ENCODE measurements around the gene RASSF8. TPM values are rescaled to one million over a fixed set of nuclear protein-coding genes. Genes with fewer than 3 reads are reported as not detected.
A peak's percentile ranks its signal among the peaks of the same experiment; 100 is the strongest.

Gene RASSF8
- total and polyA plus RNA-seq, 9 of the 15 experiments (the other 6 are each of a cell fraction or from before 2014, with no cell fraction given) = 0.01 to 0.36 (median 0.12) TPM; not detected in 1

DNA sequence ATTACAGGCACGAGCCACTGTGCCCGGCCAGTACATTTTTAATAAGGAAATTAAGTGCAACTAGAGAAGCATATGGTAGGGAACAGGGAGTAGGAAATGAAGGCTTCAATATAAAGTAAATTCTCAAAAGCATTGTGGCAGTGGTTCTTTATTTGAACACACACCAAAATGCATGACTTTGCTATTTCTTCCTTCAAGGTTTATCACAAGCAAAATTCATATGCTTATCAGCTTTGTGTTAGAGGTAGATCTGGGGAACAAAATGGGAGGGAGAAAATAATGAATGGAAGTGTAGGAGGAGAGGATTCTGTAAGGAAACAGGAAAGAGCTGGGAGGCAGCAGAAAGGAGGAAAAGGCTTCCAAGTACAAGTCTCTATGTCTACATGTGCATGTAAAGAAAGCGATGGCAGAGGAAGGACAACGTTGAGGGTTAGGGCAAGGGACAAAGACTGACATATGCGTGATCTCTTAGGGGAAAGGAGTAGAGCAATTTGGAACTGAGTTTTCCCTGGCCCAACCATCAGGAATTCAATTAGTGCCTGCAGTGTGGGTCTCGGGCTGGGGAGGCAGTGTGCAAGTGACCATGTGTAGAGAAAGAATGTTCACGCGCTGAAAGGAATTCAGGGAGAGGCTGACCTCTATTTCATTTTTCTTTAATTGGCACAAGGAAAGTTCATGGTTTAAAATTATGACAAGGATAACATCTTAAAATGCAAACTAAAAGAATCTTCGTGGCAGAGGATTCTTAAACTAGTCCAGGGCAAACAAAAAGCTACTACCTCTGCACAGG lies 22.9 kb upstream of the RASSF8 start:
- no peaks in the 10 kb centered on the region for H3K79me2 ChIP-seq (ENCODE audit: control insufficient read depth, insufficient read depth, low read length)
- no peaks in the 10 kb centered on the region; the same call in 1 of the 2 replicates for H4K20me1 ChIP-seq (replicated peaks; ENCODE audit: control insufficient read depth, insufficient read depth, low read length)
- DNase-seq (ENCODE audit: extremely low read depth in 1 of 4, low spot score in 3 of 4) (no peak), FAIRE-seq (no peak), ATAC-seq (no peak)
- no peak overlapping the region for H3K4me3 ChIP-seq
- no peak overlapping the region for H3K4me2 ChIP-seq (ENCODE audit: insufficient read depth, low read length)
- in situ Hi-C loops (cut with MboI) = no loop called here
- CTCF ChIA-PET (ENCODE audit: low intra/inter-chr PET ratio) = no interaction called here
- H3K4me1 ChIP-seq (replicated peaks in 1 of 2; ENCODE audit: control insufficient read depth in 2 of 2, insufficient read depth in 2 of 2, low read length in 2 of 2) = no peaks in the 10 kb centered on the region
- no peak overlapping the region for H3K27ac ChIP-seq (ENCODE audit: extremely low read depth, low read depth, low read length)
- no peak overlapping the region for H2AFZ ChIP-seq (ENCODE audit: low read depth, low read length)
- H3K27me3 ChIP-seq (ENCODE audit: control insufficient read depth in 2 of 2, insufficient read depth in 2 of 2, low read length in 2 of 2) = no peaks in the 10 kb centered on the region
- H3K9me3 ChIP-seq (replicated peaks; ENCODE audit: control insufficient read depth, insufficient read depth, low read depth, low read length) = no peaks in the 10 kb centered on the region
- no TSS peak for BruUV-seq (replicated peaks)
- 7% methylated on average over 9 of the region's 9 CpGs for WGBS (ENCODE audit: insufficient coverage, low coverage, missing lambda C conversion rate)
- POLR2A ChIA-PET = interaction anchor here (0.7 kb wide), 1 partner anchor 1006 kb away, joined by 4 read pairs; no protein-coding TSS in a partner anchor
- H3K9ac ChIP-seq (ENCODE audit: insufficient read depth in 1 of 2, low read depth in 2 of 2, low read length in 2 of 2) = no peak overlapping the region
- no peaks in the 10 kb centered on the region for H3K9me1 ChIP-seq (ENCODE audit: control insufficient read depth, insufficient read depth, low read length)
- intact Hi-C loops (cut with micrococcal nuclease) = no loop called here
- no peaks in the 10 kb centered on the region for H3K36me3 ChIP-seq (ENCODE audit: control insufficient read depth, insufficient read depth, low read length)
- TF ChIP-seq ATF6 (CRISPR knock-in tag; IDR thresholded peaks at IDR 0.05) (no peak), RFX5 (IDR thresholded peaks at IDR 0.05; ENCODE audit: low read depth, low read length) (no peak), ESRRB (CRISPR knock-in tag; IDR thresholded peaks at IDR 0.05; ENCODE audit: borderline replicate concordance) (no peak), SMARCB1 (IDR thresholded peaks at IDR 0.05; ENCODE audit: insufficient read length, low read depth) (no peak), GABPA (tag; conservative IDR thresholded peaks at IDR 0.05; ENCODE audit: low read depth) (no peak), BRF2 (IDR thresholded peaks at IDR 0.05; ENCODE audit: borderline replicate concordance, insufficient read depth, insufficient read length) (no peak), KDM5B (IDR thresholded peaks at IDR 0.05; ENCODE audit: insufficient replicate concordance, low read depth, low read length) (no peak), GATA2 (CRISPR knock-in tag; IDR thresholded peaks at IDR 0.05) (no peak), ZC3H8 (IDR thresholded peaks at IDR 0.05) (no peak), MEIS2 (IDR thresholded peaks at IDR 0.05; ENCODE audit: partially characterized antibody) (no peak), PML (IDR thresholded peaks at IDR 0.05; ENCODE audit: low read length) (no peak), ZMIZ1 (IDR thresholded peaks at IDR 0.05; ENCODE audit: low read depth in 2 of 2, low read length in 2 of 2) (no peak), XRCC5 (IDR thresholded peaks at IDR 0.05; ENCODE audit: low read depth, low read length) (no peak), ZNF766 (CRISPR knock-in tag; conservative IDR thresholded peaks at IDR 0.05) (peak; percentile 58; the same call in 1 of the 2 replicates)
- TF ChIP-seq, protein P1, sequence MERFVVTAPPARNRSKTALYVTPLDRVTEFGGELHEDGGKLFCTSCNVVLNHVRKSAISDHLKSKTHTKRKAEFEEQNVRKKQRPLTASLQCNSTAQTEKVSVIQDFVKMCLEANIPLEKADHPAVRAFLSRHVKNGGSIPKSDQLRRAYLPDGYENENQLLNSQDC (CRISPR knock-in tag; IDR thresholded peaks at IDR 0.05) = no peak
